Measurements from ENCODE around the gene HDAC9. TPM values are rescaled to one million over a fixed set of nuclear protein-coding genes. Genes with fewer than 3 reads are reported as not detected.

HDAC9 gene
- total RNA-seq, 1 experiment from 2014 or later = 7.7 TPM

DNA sequence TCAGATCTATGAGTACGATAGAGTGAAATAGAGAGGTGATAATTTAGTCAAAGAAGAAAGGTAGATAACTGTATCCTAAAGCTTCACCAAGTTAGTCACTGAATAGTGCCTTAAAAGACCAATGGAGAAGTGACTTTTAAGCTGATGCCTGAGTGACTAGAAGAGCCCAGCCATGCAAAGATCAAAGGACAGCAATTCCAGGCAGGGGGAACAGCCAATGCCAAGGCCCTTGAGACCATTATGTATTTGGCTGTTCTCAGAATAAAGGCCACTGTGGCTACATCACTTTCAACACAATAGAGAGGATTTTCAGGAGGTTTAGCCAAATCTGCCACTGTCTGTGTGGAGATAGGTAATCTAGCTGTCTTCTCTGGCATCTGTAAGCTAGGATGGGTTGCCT is 17.8 kb downstream of the HDAC9 start:
- Histone ChIP-seq H2BK20ac (ENCODE audit: low read depth, low read length, poor library complexity, severe bottlenecking) (no peak overlapping the region), H2BK12ac (ENCODE audit: insufficient read length, low read depth, low read length) (no peak overlapping the region), H3K4me2 (ENCODE audit: insufficient read depth, insufficient read length, low read length) (no peak overlapping the region), H3K14ac (ENCODE audit: insufficient read depth, low read length) (no peak overlapping the region), H3K27ac (ENCODE audit: insufficient read length, low read depth, low read length) (no peak overlapping the region), H2BK5ac (ENCODE audit: insufficient read length, low read length) (no peak overlapping the region), H4K20me1 (ENCODE audit: control insufficient read depth, insufficient read depth, insufficient read length) (no peaks in the 10 kb centered on the region), H3K56ac (ENCODE audit: insufficient read length, low read depth, low read length) (no peak overlapping the region), H3K9me3 (ENCODE audit: control insufficient read depth, low read depth, low read length) (no peaks in the 10 kb centered on the region), H3K23ac (ENCODE audit: insufficient read length, low read depth, low read length) (no peak overlapping the region), H3K9ac (ENCODE audit: extremely low read depth, insufficient read length, low read length) (no peak overlapping the region), H2BK120ac (ENCODE audit: low read depth, low read length, poor library complexity, severe bottlenecking) (no peak overlapping the region), H2AFZ (ENCODE audit: low read length) (no peak overlapping the region), H4K8ac (replicated peaks; ENCODE audit: insufficient read length, low read depth, low read length) (no peak overlapping the region), H3K79me2 (ENCODE audit: insufficient read depth, low read length) (no peaks in the 10 kb centered on the region), H4K91ac (ENCODE audit: insufficient read length, low read depth, low read length) (no peak overlapping the region), H2BK15ac (ENCODE audit: low read depth, low read length) (no peak overlapping the region), H4K5ac (ENCODE audit: insufficient read length, low read depth, low read length) (no peak overlapping the region), H3K79me1 (ENCODE audit: insufficient read depth, low read depth, low read length, poor library complexity, severe bottlenecking) (no peaks in the 10 kb centered on the region), H3T11ph (ENCODE audit: low read length) (no peak overlapping the region), H3K4ac (ENCODE audit: low read depth, low read length) (no peak overlapping the region), H2AK5ac (ENCODE audit: insufficient read length, low read length) (no peak overlapping the region), H3K27me3 (ENCODE audit: insufficient read depth, low read length) (no peaks in the 10 kb centered on the region), H3K23me2 (ENCODE audit: insufficient read length, low read depth, low read length, poor library complexity, severe bottlenecking) (no peaks in the 10 kb centered on the region), H3K18ac (ENCODE audit: insufficient read length, low read depth, low read length) (no peak overlapping the region), H3K4me1 (ENCODE audit: insufficient read depth, low read length) (peaks cover 5% of the 10 kb centered on the region; the same call in 1 of the 2 replicates)
- Mint-ChIP-seq H3K4me3 (no peak overlapping the region), H3K9me3 (no peaks in the 10 kb centered on the region), H3K27ac (peak overlapping the region in 1 of 3 experiments; percentile 86; a peak in 1 of 7 replicates), H3K36me3 (ENCODE audit: insufficient read depth in 1 of 3, low read depth in 3 of 3) (no peaks in the 10 kb centered on the region; a peak in 1 of 7 replicates), H3K4me1 (peaks cover 25 to 40% of the 10 kb centered on the region in 2 experiments), H3K27me3 (ENCODE audit: low read depth) (no peaks in the 10 kb centered on the region)
- WGBS (ENCODE audit: extremely low coverage, insufficient read length, low lambda C conversion rate) = no CpG with 5 or more reads among the region's 1 CpG
- TF ChIP-seq, protein P1, sequence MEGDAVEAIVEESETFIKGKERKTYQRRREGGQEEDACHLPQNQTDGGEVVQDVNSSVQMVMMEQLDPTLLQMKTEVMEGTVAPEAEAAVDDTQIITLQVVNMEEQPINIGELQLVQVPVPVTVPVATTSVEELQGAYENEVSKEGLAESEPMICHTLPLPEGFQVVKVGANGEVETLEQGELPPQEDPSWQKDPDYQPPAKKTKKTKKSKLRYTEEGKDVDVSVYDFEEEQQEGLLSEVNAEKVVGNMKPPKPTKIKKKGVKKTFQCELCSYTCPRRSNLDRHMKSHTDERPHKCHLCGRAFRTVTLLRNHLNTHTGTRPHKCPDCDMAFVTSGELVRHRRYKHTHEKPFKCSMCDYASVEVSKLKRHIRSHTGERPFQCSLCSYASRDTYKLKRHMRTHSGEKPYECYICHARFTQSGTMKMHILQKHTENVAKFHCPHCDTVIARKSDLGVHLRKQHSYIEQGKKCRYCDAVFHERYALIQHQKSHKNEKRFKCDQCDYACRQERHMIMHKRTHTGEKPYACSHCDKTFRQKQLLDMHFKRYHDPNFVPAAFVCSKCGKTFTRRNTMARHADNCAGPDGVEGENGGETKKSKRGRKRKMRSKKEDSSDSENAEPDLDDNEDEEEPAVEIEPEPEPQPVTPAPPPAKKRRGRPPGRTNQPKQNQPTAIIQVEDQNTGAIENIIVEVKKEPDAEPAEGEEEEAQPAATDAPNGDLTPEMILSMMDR (conservative IDR thresholded peaks at IDR 0.05) = no peak
- DNase-seq = peak; percentile 45

Data from H9 (cell line).